Activated gamma-delta T cell treated with Interleukin-2 at 50 U/mL for 16 hours (primary cell): Measurements from ENCODE around the gene PRSS33.
A peak's percentile ranks its signal among the peaks of the same experiment; 100 is the strongest.

Source experiments
- DNase-seq: peaks from one replicate; pipeline ENCODE4 v3.0.0-alpha.2; 2020

Gene PRSS33

DNA sequence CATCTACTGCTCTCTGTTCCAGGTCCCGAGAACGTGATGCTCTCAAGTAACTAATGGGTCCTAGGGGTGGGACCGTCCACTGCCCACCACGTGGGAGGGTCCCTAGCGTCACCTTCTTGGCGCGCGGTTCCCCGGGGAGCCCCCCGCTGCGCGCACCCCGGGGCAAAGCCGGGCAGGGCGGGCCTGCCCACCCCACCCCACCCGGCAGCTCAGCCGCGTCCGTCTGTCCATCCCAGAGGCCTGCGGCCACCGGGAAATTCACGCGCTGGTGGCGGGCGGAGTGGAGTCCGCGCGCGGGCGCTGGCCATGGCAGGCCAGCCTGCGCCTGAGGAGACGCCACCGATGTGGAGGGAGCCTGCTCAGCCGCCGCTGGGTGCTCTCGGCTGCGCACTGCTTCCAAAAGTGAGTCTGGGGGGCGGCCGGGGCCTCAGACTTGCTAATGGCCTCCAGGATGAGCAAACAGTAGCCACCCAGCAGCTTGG lies 11.4 kb upstream of the PRSS33 start:
- no peak for DNase-seq

DNA sequence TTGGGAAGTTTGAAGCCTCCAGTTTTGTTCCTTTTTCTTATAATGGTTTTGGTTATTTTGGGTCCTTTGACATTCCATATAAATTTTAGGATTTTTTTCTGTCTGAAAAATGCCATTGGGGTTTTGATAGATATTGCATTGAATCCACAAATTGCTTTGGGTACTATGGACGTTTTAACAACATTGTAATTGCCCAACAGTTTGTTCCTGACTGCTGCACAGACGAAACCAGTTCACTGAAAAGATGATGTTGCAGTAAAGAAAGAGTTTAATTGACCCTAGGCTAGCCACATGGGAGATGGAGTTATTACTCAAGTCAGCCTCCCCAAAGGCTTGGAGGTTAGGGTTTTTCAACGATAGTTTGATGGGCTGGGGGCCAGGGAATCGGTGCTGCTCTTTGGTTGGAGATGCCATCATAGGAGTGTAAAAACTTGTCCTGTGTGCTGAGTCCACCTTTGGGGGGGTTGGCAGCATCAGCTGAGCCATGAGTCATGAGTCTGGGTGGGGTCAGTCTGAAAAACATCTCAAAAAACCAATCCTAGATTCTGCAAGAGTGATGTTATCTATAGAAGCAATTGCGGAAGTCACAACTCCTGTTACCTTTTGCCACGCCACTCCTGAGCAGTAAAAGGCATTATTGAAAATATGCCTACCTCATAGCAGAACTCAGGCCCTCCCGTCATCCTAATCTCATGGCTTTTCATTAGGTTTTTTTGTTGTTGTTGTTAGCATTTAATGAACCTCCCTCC lies 8.2 kb upstream of the PRSS33 start:
- DNase-seq, result no peak

DNA sequence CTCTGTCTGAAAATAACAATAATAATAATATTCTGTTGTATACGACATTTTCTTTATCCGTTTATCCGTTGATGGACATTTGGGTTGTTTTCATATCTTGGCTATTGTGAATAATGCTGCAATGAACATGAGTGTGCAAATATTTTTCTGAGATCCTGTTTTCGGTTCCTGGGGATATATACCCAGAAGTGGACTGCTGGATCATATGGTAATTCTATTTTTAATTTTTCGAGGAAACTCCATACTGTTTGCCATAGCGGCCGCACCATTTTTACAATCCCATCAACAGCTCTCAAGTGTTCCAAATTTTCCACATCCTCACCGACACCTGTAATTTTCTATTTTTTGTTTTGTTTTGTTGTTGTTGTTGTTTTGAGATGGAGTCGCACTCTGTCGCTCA lies 5.6 kb upstream of the PRSS33 start:
- DNase-seq, result no peak

DNA sequence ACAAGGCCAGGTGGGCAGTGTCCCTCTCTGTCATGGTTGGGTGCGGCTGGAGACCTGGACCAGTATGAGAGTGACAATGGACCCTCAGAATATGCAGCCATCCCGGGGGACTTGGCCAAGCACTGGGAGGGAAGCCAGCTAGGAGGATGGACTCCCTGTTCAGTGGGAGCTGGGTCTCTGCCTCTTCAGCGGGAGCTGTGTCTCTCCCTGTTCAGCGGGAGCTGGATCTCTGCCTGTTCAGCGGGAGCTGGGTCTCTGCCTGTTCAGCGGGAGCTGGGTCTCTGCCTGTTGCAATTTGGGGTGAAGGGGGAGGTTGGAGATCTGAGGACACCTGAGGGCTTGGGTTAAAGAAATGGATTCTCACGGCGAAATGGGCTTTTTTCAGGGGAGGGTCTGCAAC lies 3.8 kb upstream of the PRSS33 start:
- no peak for DNase-seq

DNA sequence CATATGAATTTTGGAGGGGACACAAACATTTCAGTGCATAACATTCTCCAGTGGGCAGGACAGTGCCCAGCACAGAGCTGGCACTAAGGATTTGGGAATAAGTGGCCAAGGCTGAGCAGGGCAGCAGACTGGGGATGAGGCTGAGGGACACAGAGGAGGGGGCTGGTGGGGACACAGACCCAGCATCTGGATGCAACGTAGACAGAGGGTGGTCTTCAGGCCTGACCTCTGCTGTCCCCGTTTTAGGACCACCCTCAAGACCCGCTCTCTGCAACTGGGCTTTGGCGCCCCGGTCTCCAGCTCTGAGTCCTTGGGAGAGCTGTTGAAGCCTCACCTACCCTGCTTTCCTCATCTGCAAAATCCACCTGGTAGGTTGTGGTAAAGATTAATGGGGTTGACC lies 3.3 kb upstream of the PRSS33 start:
- no peak for DNase-seq

DNA sequence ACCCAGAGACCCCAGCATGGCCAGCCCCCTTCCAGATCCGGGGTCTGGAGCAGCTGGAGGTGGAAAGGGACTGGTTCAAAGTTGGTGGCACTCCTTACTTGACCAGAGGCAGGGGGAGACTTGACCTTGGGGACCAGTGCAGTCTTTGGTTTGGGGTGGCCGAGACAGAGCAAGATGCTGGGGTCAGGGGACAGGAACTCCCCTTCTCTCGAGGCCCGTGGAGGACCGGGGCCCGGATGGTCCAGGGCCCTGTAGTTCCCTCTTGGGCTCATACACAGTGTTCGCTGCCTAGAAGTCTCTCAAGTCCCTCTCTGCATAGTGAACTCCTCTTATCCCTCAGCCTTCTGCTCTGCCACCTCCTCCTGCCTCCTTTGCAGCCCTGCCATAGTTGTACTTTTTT lies 601 bp upstream of the PRSS33 start:
- DNase-seq, result no peak

DNA sequence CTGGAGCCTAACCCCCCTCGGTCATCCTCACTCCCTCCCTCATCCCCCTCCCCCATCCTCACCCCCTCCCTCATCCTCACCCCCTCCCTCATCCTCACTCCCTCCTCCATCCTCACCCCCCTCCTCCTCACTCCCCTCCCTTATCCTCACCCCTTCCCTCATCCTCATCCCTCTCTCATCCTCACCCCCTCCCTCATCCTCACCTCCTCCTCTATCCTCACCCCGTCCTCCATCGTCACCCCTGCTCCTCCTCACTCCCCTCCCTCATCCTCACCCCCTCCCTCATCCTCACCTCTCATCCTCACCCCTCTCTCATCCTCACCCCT lies 571 bp downstream of the PRSS33 start:
- DNase-seq, result no peak

DNA sequence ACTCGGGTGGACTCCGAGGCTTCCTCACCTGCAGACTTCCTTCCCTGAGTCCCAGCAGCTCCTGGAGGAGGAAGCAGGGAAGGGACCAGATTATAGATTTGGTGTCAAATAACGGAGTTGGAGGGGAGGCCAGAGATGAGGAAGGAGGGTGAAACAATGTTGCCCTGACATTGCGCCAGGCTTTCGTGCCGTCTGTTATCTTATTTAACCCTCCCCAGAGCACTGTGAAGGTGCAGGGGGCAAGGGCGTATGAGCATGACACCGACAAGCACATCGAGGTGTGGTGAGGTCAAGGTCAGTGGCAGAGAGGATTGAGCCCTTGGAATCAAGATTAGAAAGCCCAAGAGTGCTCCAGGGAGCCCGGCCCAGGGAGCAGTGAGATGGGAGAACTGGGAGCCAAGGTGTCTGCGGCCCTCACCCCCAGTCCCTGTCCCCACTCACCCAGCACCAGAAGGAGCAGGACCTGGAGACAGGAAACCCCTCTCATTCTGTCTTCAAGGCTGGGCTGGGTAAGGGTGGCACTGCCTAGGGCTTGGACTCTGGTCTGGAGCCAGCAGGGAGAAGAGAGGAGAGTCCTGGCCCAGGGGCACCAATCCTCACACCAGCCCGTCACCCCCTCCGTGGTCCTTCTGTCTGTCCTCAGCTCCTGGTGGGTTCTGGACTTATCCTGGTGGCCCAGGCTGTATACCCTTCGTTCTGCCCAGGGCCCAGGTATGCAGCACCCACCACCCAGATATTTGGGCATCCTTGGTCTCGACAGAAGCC lies 1.1 kb downstream of the PRSS33 start:
- no peak for DNase-seq

DNA sequence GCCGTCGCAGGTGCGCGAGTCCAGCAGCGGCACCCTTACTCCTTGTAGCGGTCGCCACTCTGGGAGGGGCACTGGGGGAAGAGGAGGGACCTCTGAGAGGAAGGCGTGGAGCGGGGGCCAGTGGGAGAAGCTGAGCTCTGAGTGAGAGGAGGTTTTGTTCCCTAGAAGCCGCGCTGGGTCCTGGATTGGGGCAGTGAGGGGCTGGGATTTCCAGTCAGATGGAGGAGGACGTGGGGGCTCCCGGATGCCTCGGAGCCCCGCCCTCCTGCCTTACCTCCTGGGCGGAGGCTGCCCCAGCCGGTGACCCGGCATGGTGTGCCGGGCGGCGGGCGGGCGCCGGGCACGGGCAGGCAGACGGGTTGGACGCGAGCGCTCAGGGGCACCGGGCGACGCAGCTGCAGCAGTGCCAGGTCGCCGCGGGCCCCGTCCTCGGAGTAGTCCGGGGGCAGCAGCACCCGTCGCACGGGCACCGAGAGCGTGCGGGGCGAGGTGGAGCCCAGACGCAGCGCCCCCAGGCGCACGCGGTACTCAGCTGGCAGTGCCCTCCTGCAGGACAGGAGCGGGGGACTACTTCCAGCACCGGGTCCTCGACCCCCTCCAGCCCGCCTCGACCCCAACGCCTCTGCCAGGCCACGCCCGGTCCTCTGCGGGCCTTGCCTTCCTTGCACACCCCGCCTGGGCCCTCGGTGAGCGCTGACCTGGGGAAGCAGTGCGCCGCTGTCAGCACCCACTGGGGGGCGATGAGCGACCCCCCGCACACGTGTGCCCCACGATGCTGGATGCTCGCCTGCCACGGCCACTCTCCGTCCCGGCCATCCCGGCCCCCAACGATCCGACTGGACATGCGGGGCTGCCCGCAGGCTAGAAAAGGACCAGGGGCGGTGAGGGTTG lies 2.0 kb downstream of the PRSS33 start:
- DNase-seq, result peak; percentile 29

DNA sequence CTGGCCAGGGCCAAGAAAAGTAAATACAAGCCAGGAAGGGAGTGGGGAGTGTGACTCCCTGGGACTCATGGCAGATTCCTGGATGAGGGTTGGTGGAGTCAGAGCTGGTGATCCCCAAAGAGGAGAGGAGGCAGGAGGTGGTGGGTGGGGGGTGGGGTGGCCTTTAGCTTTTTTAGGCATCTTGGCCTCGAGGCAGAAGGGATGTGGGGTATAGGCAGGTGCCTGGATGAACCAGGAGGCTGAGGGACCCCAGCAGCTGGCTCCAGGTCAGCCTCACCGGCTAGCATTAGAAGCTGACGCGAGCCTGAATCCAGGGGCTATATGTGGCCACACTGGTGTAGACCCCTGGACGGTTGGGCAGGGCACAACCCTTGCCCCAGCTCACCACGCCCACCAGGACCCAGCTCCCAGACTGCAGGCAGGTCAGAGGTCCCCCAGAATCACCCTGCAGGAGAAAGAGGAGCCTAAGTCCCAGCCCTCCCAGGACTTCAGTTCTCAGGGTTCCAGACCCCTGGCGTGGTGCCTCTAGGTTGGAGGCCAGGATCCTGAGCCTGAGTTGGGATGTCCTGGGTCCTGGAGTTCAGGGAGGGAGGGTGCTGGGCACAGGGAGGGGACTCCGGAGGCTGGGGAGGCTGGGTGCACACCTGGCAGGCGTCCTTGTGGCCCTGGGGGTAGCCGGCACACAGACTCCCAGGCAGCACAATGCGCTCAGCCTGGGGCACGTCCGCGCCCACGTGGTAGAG lies 2.8 kb downstream of the PRSS33 start:
- no peak for DNase-seq

DNA sequence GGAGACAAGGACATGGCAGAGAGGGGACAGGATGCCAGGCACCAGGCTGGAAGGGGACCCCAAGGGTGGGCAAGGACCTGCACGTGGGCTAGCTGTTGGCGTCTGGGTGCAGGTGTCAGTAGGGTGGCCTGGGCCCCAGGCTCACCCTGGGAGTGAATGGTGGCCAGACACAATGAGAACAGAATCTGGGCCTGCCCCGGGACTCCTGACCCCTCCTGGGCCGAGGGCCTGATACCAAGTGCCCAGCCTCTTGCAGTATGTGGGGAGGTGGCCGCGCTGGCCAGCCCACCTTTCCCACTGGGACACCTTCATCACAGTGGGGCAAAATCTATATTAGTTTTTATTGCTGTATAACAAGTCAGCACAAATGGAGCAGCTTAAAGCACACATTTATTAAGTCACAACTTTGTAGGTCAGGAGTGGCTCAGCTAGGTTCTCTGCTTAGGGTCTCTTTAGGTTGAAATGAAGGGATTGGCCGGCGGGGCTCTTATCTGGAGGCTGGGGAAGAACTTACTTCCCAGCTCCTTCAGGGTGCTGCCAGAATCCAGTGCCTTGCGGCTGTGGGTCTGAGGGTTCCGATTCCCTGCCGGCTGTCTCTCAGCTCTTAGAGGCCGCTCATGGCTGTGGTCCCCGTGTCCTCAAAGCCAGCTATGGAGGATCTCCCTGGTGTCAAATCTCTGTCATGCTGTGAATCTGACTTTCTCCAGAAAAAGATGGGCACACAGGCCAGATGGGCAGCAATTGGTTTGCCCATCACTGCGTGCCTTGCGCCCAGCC lies 3.6 kb downstream of the PRSS33 start:
- no peak for DNase-seq

DNA sequence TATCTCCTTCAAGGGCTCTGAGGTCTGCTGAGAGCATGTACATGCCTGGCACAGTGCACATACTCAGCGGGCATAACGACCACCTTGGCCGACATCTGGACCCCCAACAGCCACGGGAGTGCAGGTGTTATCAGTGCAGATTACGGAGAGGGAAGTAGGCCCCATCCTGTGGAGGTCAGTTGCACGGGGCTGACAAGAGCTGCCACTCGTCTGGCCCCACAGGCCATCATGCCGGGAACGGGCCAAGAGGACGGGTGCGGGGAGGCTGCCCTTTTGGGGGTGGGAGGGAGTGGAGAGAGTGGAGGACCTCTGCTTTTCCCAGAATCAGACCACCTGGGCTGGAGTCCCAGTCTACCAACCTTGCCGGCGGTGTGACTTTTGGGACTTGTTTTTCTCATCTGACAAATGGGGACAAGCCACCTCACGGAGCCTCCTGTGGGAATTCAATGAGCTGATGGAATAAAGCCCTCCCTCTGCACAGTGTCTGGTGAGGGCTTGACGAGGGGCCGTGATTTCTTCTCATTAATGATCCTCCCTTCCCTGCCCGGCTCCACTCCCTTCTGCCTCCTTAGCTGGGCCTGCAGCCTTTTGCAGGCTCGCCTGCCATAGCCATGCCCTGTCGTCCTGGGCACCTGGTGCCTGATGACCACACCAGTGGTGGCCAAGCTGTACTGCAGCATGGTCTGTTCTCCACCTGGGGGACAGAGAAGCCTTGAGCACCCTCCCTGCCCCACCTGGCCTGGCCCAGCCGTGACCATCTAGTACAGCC lies 4.6 kb downstream of the PRSS33 start:
- no peak for DNase-seq

DNA sequence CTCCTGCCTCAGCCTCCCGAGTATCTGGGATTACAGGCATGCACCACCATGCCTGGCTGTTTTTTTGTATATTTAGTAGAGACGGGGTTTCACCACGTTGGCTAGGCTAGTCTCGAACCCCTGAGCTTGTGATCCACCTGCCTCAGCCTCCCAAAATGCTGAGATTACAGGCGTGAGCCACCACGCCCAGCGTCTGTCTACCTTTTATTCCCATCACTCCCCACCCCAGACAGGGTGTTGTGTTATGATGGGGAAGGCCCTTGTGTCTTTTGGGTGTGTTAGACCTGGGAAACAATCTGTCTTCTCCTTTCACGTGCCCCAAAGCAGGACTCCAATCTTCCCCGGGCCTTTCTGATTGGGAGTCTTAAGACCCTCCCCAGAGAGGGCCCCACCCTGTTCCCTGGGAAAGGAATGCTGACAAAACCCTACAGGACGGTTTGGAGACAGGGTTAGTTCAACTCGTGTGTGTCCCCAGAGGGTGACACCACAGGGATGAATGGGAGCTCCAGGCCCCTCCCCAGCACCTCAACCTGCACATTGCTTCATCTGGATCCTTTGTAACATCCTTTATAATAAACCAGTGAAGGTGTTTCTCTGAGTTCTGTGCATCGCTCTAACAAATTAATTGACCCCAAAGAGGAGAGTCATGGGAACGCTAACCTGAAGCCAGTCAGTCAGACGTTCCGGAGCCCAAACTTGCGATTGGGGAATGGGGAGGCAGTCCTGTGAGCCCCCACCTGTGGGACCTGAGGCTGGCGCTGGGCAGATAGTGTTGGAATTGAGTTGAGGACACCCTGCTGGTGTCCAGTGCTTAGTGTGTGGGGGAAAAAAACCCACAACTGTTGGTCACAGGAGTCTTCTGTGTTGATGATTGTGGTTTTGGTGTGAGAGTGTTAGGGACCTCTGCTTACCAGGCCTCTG lies 7.1 kb downstream of the PRSS33 start:
- no peak for DNase-seq

DNA sequence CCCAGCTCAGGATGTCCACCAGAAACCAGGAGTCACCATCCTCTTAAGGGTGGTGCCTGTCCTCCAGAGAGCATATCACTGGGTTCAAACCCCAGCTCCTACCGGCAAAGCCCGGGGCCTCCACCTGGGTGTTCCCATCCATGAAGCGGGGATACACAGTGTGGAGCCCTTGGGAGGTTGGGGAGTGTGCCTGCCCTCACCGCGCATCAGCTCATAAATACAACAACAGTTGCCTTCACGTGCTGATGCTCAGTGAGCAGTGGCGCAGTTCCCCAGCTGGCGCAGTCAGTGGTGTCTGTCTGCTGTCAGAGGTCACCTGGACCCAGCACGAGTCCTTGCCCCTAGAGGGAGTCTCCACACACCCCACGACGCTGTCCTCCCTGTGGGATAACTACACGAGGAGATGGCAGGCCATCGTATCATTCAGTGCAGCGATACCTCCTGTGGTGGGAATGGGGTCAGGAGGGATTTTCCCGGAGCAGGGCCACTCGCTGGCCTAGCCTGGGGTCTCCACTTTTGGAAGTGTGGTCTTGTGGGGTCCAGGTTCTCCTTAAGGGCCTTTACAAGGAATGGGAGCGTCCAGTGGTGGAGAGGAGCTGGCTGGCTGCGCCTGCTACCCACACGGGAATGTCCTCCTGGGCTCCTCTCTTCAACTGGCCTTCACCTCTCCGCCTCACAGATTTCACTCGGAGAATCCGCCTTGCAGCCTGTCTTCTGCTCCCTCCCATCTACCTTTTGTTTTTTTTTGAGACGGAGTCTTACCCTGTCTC lies 8.0 kb downstream of the PRSS33 start:
- no peak for DNase-seq

DNA sequence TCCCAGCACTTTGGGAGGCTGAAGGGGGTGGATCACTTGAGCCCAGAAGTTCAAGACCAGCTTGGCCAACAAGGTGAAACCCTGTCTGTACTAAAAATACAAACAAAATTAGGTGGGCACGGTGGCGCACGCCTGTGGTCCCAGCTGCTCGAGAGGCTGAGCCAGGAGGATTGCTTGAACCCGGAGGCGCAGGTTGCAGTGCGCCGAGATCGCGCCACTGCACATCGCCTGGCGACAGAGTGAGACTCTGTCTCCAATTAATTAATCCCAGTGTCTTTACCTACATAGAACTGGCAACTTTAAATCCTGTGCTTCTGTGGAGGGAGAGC lies 8.8 kb downstream of the PRSS33 start:
- DNase-seq, result no peak

DNA sequence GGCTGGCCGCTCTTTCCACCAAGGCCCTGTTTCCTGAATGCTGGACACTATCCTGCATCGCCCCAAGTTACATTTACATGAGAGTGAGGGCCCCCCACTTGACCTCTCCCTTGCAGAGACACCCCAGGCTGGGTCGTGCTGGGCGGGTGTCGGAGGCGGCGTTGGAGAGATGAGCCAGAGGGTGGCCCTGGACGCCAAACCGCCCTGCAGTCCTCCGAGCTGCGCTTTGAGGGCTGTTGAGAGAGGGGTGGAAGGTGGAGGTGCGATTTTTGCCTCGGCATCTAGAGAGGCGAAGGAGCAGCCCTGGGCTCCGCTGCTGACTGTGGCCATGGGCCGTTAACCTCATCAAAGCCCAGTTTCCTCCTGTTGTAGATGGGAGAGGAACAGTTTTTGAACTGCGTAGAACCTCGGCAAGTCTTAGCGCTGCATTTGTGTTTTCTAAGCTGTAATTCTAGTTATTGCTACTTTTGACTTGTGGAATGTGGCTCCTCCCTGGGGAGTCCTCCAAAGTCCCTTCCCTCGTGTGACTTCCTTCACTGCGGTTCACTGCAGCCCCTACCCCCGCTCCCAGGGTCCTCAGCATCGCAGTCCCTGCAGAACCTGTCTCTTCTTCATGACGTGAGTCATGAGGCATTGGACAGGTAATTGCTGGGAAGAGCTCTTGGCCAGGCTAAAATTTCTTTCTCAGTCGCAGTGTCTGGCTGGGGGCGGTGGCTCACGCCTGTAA lies 9.3 kb downstream of the PRSS33 start:
- DNase-seq, result peak; percentile 46

DNA sequence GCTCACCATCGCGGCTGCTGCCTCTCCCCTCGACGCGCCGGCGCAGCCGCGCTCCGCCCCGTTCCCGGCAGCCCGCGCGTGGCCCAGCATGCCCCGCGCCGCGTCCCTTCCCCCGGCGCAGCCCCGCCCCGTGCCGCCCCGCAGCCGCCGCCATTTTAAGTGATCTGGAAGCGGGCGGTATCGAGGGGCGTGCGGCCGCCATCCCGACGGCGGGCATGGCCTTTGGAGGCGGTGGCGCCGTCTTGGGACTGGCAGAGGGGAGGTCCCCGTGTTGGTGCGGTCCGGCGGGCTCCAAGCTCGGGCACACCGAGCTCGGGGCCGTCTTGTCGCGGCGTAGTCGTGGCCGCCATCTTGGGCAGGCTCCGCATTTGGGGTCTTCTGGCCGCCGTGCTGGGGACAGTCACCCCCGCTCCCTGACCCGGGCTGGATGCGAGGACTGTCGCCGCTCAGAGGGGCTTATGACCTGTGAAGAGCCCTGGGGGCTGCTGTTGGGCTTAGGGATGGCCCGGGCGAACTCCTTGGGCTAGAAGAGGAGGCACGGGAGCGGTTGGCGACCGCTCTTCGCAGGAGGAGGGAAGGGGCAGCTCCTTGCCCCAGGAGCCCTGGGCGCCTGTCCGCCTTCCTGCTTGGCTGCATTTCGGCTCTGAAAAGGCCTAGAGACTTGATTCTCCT lies 10.0 kb downstream of the PRSS33 start, which contains the start of gene ELOB:
Gene ELOB, minus strand, starts transcription at position 50 of the 672 bp plus-strand sequence. Its CDS starts 41 bp downstream, at position 9.
- peak; percentile 89 for DNase-seq
